HCT116 (cell line): ENCODE data around the gene NF1. TPM values are rescaled to one million over a fixed set of nuclear protein-coding genes. Genes with fewer than 3 reads are reported as not detected.

Experiments
- ATAC-seq: fragments of 200-7000 bp; cut with Tn5 transposase; 2 replicates; pipeline ENCODE4 v1.9.1; 2020; ENCODE audit warnings: mild to moderate bottlenecking, moderate library complexity
- BruUV-seq: library from RNA; stranded (reverse); fragments of 400-500 nt; replicated peaks from 2 replicates; lab custom pipeline; 2021; lab: Mats Ljungman, UMichigan
- CTCF ChIA-PET: fragments of 300-600 bp; sonication (Branson Sonifier 250); formaldehyde crosslinking; loops from one replicate; lab custom pipeline; 2021; ENCODE audit warnings: antibody characterized with exemption; lab: Charles Lee
- POLR2A ChIA-PET: fragments of 300-600, 350-600 bp; sonication (Branson Sonifier 250); formaldehyde crosslinking; loops from one replicate; lab custom pipeline; 2021; ENCODE audit warnings: antibody characterized with exemption; lab: Charles Lee
- RAD21 ChIA-PET, 2 experiments: fragments of 300-600 bp; sonication (Branson Sonifier 250); formaldehyde crosslinking; loops; one replicate each; lab custom pipeline; 2023; ENCODE audit warnings: low total read pairs in 2 of 2; ENCODE audit not compliant: uncharacterized antibody in 2 of 2, unreplicated experiment in 2 of 2, low non-redundant PET in 1 of 2; lab: Charles Lee
- DNase-seq: peaks from one replicate; pipeline ENCODE4 v3.0.0-alpha.2; 2010; ENCODE audit warnings: low read depth, low spot score
- H2AFZ ChIP-seq: fragments of 200-600 bp; shearing (Covaris generic), sonication (generic); 2 replicates; pipeline ENCODE4 v1.6.1; 2017; ENCODE audit warnings: low read depth, mixed run types, mixed read lengths, antibody characterized with exemption, low read length; ENCODE audit not compliant: poor library complexity, severe bottlenecking
- H3K27ac ChIP-seq: 2 replicates; pipeline ENCODE4 v1.5.1; 2012; ENCODE audit warnings: low read depth, low read length
- H3K27me3 ChIP-seq: fragments of 200-600 bp; sonication (generic); 2 replicates; pipeline ENCODE4 v1.6.1; 2016; ENCODE audit warnings: mixed run types, low read length, mixed read lengths; ENCODE audit not compliant: insufficient read depth
- H3K36me3 ChIP-seq, 2 experiments: fragments of 200-500 bp in 1 of 2; fragments of 200-600 bp in 1 of 2; sonication (Bioruptor generic) in 1 of 2; sonication (generic) in 1 of 2; 2 replicates each; pipeline versions ENCODE4 v1.5.1 to v1.6.1; 2014 to 2016; ENCODE audit warnings: low read length in 2 of 2, inconsistent platforms in 1 of 2, mixed read lengths in 1 of 2, mixed run types in 1 of 2; ENCODE audit not compliant: insufficient read depth in 2 of 2, control insufficient read depth in 1 of 2
- H3K4me1 ChIP-seq, 2 experiments: fragments of 200-600 bp in 1 of 2; sonication (generic) in 1 of 2; 2 replicates each; pipeline versions ENCODE4 v1.5.1 to v1.6.1; 2012 to 2017; ENCODE audit warnings: low read length in 2 of 2, inconsistent platforms in 1 of 2, mild to moderate bottlenecking in 1 of 2, mixed read lengths in 1 of 2, mixed run types in 1 of 2, moderate library complexity in 1 of 2; ENCODE audit not compliant: insufficient read depth in 2 of 2, control insufficient read depth in 1 of 2
- H3K4me2 ChIP-seq: fragments of 200-600 bp; sonication (generic); 2 replicates; pipeline ENCODE4 v1.6.1; 2017; ENCODE audit warnings: mixed run types, low read length, mixed read lengths
- H3K4me3 ChIP-seq, 2 experiments: fragments of 200-600 bp in 1 of 2; sonication (generic) in 1 of 2; replicated peaks in 1 of 2; 2 replicates each; pipeline ENCODE4 v1.5.1; 2011 to 2016; ENCODE audit warnings: low read length in 2 of 2, control low read depth in 1 of 2, low read depth in 1 of 2, mild to moderate bottlenecking in 1 of 2, mixed read lengths in 1 of 2, mixed run types in 1 of 2
- H3K79me2 ChIP-seq: fragments of 200-600 bp; sonication (generic); 2 replicates; pipeline ENCODE4 v1.6.1; 2017; ENCODE audit warnings: mild to moderate bottlenecking, mixed run types, low read length, moderate library complexity, mixed read lengths; ENCODE audit not compliant: insufficient read depth
- H3K9ac ChIP-seq: fragments of 200-600 bp; sonication (generic); 2 replicates; pipeline ENCODE4 v1.6.1; 2016; ENCODE audit warnings: low read length, mixed read lengths
- H3K9me2 ChIP-seq: fragments of 200-600 bp; sonication (generic), shearing (Covaris generic); 2 replicates; pipeline ENCODE4 v1.6.1; 2017; ENCODE audit warnings: mixed run types, mild to moderate bottlenecking, moderate library complexity; ENCODE audit not compliant: insufficient read depth
- H3K9me3 ChIP-seq, 2 experiments: fragments of 200-500 bp in 1 of 2; fragments of 200-600 bp in 1 of 2; sonication (Bioruptor generic) in 1 of 2; sonication (generic) in 1 of 2; 2 replicates each; pipeline ENCODE4 v1.6.1; 2014 to 2017; ENCODE audit warnings: low read length in 2 of 2, mixed read lengths in 2 of 2, inconsistent platforms in 1 of 2, low read depth in 1 of 2, mild to moderate bottlenecking in 1 of 2, mixed run types in 1 of 2, moderate library complexity in 1 of 2; ENCODE audit not compliant: control insufficient read depth in 1 of 2, insufficient read depth in 1 of 2
- H4K20me1 ChIP-seq: fragments of 200-600 bp; sonication (generic), shearing (Covaris generic); 2 replicates; pipeline ENCODE4 v1.6.1; 2017; ENCODE audit warnings: mixed run types, mild to moderate bottlenecking, moderate library complexity; ENCODE audit not compliant: insufficient read depth
- CTCF ChIP-seq, 3 experiments: fragments of 200-600 bp in 1 of 3; sonication (generic) in 1 of 3; IDR thresholded peaks in 2 of 3; conservative IDR thresholded peaks in 1 of 3; 2 replicates each; pipeline ENCODE4 v1.5.1; 2012 to 2017; ENCODE audit warnings: low read depth in 2 of 3, low read length in 2 of 3, antibody characterized with exemption in 1 of 3, borderline replicate concordance in 1 of 3, control low read depth in 1 of 3, mild to moderate bottlenecking in 1 of 3, mixed read lengths in 1 of 3, mixed run types in 1 of 3, moderate library complexity in 1 of 3; ENCODE audit not compliant: insufficient read depth in 1 of 3
- SIN3A ChIP-seq: IDR thresholded peaks from 2 replicates; pipeline ENCODE4 v1.6.1; 2012; ENCODE audit warnings: low read depth
- TCF7L2 ChIP-seq: IDR thresholded peaks from 2 replicates; pipeline ENCODE4 v1.7.0; 2011; ENCODE audit warnings: borderline replicate concordance, inconsistent platforms; ENCODE audit not compliant: insufficient read depth, insufficient read length; ENCODE audit errors: extremely low read depth
- ZFX ChIP-seq: fragments of 450-650 bp; IDR thresholded peaks from 2 replicates; pipeline ENCODE4 v1.6.1; 2017
- intact Hi-C: fragments of 100-400 bp; cut with micrococcal nuclease; formaldehyde crosslinking; loops from 2 replicates; pipeline ENCODE4 v1.10.0; 2022
- total RNA-seq: library from RNA; stranded (reverse); gene quantifications from one replicate; pipeline ENCODE4 v1.2.1, GENCODE V29; 2021; ENCODE audit not compliant: unreplicated experiment

Gene NF1
- total RNA-seq, 1 experiment from 2014 or later: 20.8 TPM

DNA sequence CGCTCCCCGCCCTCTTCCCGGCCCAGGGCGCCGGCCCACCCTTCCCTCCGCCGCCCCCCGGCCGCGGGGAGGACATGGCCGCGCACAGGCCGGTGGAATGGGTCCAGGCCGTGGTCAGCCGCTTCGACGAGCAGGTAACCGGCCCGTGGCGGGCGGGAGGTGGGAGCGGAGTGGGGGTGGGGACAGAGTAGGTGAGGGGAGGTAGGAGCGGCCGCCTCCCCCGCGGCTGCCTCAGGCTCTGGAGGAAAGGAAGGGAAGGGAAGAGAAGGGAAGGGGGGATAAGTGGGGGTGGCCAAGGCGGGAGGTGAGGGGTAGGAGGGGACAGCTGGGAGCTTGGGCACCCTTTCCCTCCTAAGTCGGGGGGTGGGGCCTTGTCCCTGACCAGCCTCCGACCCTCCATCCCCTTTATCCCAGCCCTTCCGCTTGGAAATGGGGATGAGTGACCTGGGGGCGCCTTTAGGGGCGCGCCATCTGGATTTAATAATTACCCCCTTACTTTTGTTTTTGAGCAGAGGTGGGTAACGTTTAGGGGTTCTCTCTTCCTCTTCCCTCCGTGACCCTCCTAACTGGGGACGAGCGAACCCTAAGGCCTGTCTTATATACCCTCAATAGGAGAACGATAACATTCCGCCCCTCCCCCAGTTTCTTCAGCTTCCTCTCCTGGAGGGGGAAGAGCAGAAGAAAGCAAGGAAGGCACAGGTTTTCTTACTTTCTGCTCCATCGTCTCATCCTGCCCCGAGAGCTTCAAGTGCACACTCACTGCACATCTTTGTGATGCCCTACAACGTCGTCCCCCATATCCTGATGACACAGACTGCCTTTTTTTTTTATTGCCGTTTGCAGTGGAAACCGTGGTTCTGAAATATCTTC, 694 bp downstream of the NF1 start:
- ChIA-PET RAD21 (no interaction called here), CTCF (interaction anchor here (1.2 kb wide), 1 partner anchor 119 kb away, joined by 3 read pairs; no protein-coding TSS in a partner anchor), POLR2A (interaction anchor here (1.0 to 1.6 kb wide), 7 partner anchors 11 to 41 kb away, joined by 3 to 6 read pairs (median 5); no protein-coding TSS in a partner anchor)
- TF ChIP-seq CTCF (IDR thresholded peaks at IDR 0.05 in 2 of 3, conservative IDR thresholded peaks at IDR 0.05 in 1 of 3; ENCODE audit: borderline replicate concordance in 1 of 3, insufficient read depth in 1 of 3, low read depth in 2 of 3, low read length in 2 of 3) (no peak), ZFX (peak; percentile 52)
- no peak overlapping the region for H2AFZ ChIP-seq
- no peaks in the 10 kb centered on the region for H3K9me3 ChIP-seq
- H3K4me1 ChIP-seq: peaks cover 3 to 15% of the 10 kb centered on the region in 2 experiments; a peak in 3 of 4 replicates
- peak overlapping the region; percentile 68 for H3K27ac ChIP-seq
- no peaks in the 10 kb centered on the region for H3K36me3 ChIP-seq
- peak overlapping the region; percentile 96 for H3K9ac ChIP-seq
- no peak for DNase-seq
- peak overlapping the region; percentile 82 for H3K4me2 ChIP-seq
- peak; percentile 52 for ATAC-seq
- peaks cover 51% of the 10 kb centered on the region for H3K79me2 ChIP-seq
- no TSS peak for BruUV-seq
- peak overlapping the region; percentile 81 to 97 for H3K4me3 ChIP-seq
- H3K27me3 ChIP-seq: no peaks in the 10 kb centered on the region
- intact Hi-C loops: no loop called here
- no peaks in the 10 kb centered on the region; the same call in 1 of the 2 replicates for H4K20me1 ChIP-seq
- H3K9me2 ChIP-seq: no peaks in the 10 kb centered on the region

DNA sequence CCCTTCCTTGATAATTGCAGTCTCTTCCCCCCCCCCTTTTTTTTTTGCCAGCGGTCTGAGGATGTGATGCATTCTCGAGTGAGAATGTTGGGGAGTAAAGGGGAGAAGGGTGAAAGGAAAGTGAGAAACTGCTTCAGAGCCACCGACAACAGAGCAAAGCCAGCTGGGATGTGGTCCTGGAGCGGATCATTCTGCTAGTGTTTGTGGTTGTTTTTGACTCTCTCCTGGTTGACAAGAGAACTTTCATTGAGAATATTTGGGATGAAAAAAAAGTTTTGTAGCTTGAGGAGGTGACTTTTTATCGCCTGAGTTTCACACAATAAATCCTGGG, 1.3 kb downstream of the NF1 start:
- peak overlapping the region; percentile 81 to 97 for H3K4me3 ChIP-seq
- POLR2A ChIA-PET: no interaction called here
- TF ChIP-seq TCF7L2 (no peak), SIN3A (no peak), ZFX (no peak)
- no peaks in the 10 kb centered on the region; the same call in 1 of the 2 replicates for H4K20me1 ChIP-seq
- H3K79me2 ChIP-seq: peaks cover 57% of the 10 kb centered on the region
- H3K4me1 ChIP-seq: peaks cover 3 to 15% of the 10 kb centered on the region in 2 experiments; a peak in 3 of 4 replicates
- intact Hi-C loops: no loop called here
- RAD21 ChIA-PET: no interaction called here
- CTCF ChIA-PET: no interaction called here
- DNase-seq: no peak
- no peaks in the 10 kb centered on the region for H3K9me3 ChIP-seq
- peak overlapping the region; percentile 96 for H3K9ac ChIP-seq
- no peaks in the 10 kb centered on the region for H3K9me2 ChIP-seq
- ATAC-seq: no peak
- H3K36me3 ChIP-seq: no peaks in the 10 kb centered on the region
- H2AFZ ChIP-seq: no peak overlapping the region
- peak overlapping the region; percentile 82 for H3K4me2 ChIP-seq
- TSS peak; percentile 67 for BruUV-seq
- H3K27me3 ChIP-seq: no peaks in the 10 kb centered on the region
- peak overlapping the region; percentile 68; the same call in 1 of the 2 replicates for H3K27ac ChIP-seq
